ENCODE results near the gene LRRC30. TPM values are rescaled to one million over a fixed set of nuclear protein-coding genes. Genes with fewer than 3 reads are reported as not detected.

The LRRC30 gene
- not detected for total RNA-seq
- long read RNA-seq: 0 reads

- ATAC-seq (peak in 1 of 4 donors; percentile 27), DNase-seq (no peak)
- Histone ChIP-seq H3K27ac (no peak within 1 kb of the TSS), H3K27me3 (no peaks in the 10 kb centered on the region), H3K9me3 (no peaks in the 10 kb centered on the region), H3K4me1 (no peaks in the 10 kb centered on the region), H3K36me3 (no peaks in the 10 kb centered on the region), H3K4me3 (no peak within 1 kb of the TSS)
- 90% methylated on average over 11 of the region's 13 CpGs for WGBS (ENCODE audit: insufficient coverage, low coverage, low lambda C conversion rate, missing lambda C conversion rate)
- intact Hi-C loops (cut with DNase I): no loop called here
- no peak for TF ChIP-seq POLR2A (IDR thresholded peaks at IDR 0.05)
- TF ChIP-seq, protein P1, sequence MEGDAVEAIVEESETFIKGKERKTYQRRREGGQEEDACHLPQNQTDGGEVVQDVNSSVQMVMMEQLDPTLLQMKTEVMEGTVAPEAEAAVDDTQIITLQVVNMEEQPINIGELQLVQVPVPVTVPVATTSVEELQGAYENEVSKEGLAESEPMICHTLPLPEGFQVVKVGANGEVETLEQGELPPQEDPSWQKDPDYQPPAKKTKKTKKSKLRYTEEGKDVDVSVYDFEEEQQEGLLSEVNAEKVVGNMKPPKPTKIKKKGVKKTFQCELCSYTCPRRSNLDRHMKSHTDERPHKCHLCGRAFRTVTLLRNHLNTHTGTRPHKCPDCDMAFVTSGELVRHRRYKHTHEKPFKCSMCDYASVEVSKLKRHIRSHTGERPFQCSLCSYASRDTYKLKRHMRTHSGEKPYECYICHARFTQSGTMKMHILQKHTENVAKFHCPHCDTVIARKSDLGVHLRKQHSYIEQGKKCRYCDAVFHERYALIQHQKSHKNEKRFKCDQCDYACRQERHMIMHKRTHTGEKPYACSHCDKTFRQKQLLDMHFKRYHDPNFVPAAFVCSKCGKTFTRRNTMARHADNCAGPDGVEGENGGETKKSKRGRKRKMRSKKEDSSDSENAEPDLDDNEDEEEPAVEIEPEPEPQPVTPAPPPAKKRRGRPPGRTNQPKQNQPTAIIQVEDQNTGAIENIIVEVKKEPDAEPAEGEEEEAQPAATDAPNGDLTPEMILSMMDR (IDR thresholded peaks at IDR 0.05): no peak
Measured at GRCh38 chr18:7230626-7231349, at the start of gene LRRC30. LRRC30 (plus strand) TSS chr18:7231089; CDS start chr18:7231139, 50 bp downstream.

- ATAC-seq (no peak), DNase-seq (no peak)
- TF ChIP-seq POLR2A (IDR thresholded peaks at IDR 0.05): no peak
- TF ChIP-seq, protein P1 (IDR thresholded peaks at IDR 0.05): no peak
- H3K36me3 ChIP-seq: no peaks in the 10 kb centered on the region
- no peak overlapping the region for H3K4me3 ChIP-seq
- H3K9me3 ChIP-seq: no peaks in the 10 kb centered on the region
- H3K27ac ChIP-seq: no peak overlapping the region
- H3K27me3 ChIP-seq: no peaks in the 10 kb centered on the region
- 79% methylated on average over 3 of the region's 3 CpGs for WGBS (ENCODE audit: insufficient coverage, low coverage, low lambda C conversion rate, missing lambda C conversion rate)
- intact Hi-C loops (cut with DNase I): no loop called here
- no peaks in the 10 kb centered on the region for H3K4me1 ChIP-seq
Measured at GRCh38 chr18:7185701-7186100, 45.2 kb upstream of the LRRC30 start.

- Histone ChIP-seq H3K4me1 (no peaks in the 10 kb centered on the region), H3K27me3 (no peaks in the 10 kb centered on the region), H3K9me3 (no peaks in the 10 kb centered on the region), H3K36me3 (no peaks in the 10 kb centered on the region), H3K27ac (no peak overlapping the region), H3K4me3 (no peak overlapping the region)
- no peak for ATAC-seq
- WGBS (ENCODE audit: insufficient coverage, low coverage, low lambda C conversion rate, missing lambda C conversion rate): 29% methylated on average over 2 of the region's 2 CpGs
- TF ChIP-seq POLR2A (IDR thresholded peaks at IDR 0.05): no peak
- TF ChIP-seq, protein P1 (IDR thresholded peaks at IDR 0.05): no peak
- intact Hi-C loops (cut with DNase I): no loop called here
- DNase-seq: no peak
Measured at GRCh38 chr18:7190547-7191156, 40.2 kb upstream of the LRRC30 start.

DNA sequence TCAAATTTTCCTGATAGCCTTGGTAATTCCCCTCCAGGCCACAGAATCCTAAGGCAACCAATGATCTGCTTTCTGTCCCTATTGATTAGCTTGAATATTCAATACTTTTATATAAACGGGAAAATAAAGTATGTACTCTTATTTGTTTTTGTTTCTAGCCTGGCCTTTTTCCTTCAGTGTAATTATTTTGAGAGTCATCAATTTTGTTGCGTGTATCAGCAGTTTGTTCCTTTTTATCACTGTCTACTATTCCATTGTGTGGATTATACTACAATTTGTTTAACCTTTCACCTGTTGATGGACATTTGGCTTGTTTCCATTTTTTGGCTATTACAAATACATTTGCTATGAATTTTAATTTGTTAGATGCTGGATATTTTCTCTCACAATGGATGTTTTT lies 39.2 kb upstream of the LRRC30 start:
- intact Hi-C loops (cut with DNase I): no loop called here
- Histone ChIP-seq H3K4me3 (no peak overlapping the region), H3K9me3 (no peaks in the 10 kb centered on the region), H3K27ac (no peak overlapping the region), H3K27me3 (no peaks in the 10 kb centered on the region), H3K4me1 (no peaks in the 10 kb centered on the region), H3K36me3 (no peaks in the 10 kb centered on the region)
- ATAC-seq: no peak
- 53% methylated on average over 2 of the region's 2 CpGs for WGBS (ENCODE audit: insufficient coverage, low coverage, low lambda C conversion rate, missing lambda C conversion rate)
- DNase-seq: no peak
- TF ChIP-seq POLR2A (IDR thresholded peaks at IDR 0.05): no peak
- TF ChIP-seq, protein P1 (IDR thresholded peaks at IDR 0.05): no peak

Measured in right lobe of liver (tissue), 6 donors.